ENCODE data around the gene ZDHHC14.

ZDHHC14 gene

GRCh38 chr6:157520596-157521361 lies 139.8 kb downstream of the ZDHHC14 start:
- no peak for DNase-seq

DNA sequence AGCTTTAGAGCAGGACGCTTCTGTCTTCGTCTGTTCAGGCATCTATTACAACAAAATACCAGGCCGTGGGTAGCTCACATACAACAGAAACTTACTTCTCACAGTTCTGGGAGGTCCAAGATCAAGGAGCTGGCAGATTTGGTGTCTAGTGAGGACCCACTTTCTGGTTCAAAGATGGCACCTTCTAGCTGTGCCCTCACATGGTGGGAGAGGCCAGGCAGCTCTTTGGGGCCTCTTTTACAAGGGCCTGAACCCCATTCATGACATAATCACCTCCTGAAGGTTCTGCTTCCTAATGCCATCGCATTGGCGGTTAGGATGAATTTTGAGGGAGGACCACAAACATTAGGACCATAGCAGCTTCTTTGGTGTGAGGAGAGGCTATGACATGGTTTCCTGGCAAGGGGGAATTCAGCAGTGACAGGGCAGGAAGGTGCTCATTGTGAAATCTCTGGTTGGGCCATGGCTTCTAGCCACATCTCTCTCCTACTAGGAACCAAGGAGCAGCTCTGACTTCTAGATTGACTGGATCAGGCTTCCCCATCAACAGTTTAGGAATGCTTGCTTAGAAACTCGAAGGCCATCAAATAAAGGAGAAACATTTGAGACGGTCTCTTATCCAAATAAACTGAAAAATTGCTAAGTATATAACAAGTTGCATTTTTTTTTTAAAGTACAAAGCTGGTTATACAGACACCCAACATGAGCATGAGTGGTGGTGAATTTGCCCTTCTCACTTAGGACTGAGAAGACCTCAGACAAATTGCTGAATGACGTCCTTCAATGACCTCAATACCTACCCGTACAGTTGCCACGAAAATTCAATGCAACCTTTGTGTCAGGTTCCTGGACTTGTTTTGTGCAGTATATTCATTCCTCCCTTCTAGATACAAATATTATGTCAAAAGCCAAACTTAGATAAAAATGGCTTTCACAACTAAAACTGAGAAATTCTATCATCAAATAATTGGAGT lies 140.7 kb downstream of the ZDHHC14 start:
- no peak for DNase-seq

DNA sequence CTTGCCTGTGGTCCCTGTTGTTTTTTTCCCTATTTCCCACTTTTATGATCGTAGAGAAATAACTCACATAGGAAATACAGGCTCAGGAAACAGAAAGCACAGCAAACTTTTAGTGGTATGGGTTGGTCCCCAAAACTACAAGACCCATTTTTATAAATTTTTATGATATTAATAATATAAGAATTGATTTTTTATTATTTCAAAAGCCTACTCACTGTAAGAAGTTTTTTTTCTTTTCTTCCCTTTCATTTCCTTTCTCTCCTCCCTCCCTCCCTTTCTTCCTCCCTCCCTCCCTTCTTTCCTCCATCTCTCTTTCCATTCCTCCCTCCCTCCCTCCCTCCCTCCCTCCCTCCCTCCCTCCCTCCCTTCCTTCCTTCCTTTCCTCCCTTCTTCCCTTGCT lies 141.5 kb downstream of the ZDHHC14 start:
- no peak for DNase-seq

DNA sequence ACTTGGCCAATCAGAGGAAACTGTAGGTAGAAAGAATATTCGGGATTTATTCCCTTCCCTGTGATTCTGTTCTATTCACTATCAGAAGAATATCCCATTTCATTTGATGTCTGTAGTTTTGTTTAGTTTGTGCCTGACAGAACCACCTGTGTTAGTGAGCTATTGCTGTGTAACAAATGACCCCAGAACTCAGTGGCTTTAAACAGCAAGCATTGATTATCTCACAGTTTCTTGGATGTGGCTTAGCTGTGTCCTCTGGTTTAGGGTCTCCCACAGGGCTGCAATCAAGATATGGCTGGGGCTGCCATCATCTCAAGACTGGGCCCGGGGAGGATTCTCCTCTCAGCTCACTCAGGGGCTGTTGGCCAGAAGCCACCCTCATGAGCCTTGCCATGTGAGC lies 143.7 kb downstream of the ZDHHC14 start:
- DNase-seq = no peak

GRCh38 chr6:157525292-157525889 lies 144.4 kb downstream of the ZDHHC14 start:
- DNase-seq = no peak

- no peak for DNase-seq
Observed at GRCh38 chr6:157525918-157526425, 145.0 kb downstream of the ZDHHC14 start.

GRCh38 chr6:157527471-157527907 lies 146.5 kb downstream of the ZDHHC14 start:
- no peak for DNase-seq

DNA sequence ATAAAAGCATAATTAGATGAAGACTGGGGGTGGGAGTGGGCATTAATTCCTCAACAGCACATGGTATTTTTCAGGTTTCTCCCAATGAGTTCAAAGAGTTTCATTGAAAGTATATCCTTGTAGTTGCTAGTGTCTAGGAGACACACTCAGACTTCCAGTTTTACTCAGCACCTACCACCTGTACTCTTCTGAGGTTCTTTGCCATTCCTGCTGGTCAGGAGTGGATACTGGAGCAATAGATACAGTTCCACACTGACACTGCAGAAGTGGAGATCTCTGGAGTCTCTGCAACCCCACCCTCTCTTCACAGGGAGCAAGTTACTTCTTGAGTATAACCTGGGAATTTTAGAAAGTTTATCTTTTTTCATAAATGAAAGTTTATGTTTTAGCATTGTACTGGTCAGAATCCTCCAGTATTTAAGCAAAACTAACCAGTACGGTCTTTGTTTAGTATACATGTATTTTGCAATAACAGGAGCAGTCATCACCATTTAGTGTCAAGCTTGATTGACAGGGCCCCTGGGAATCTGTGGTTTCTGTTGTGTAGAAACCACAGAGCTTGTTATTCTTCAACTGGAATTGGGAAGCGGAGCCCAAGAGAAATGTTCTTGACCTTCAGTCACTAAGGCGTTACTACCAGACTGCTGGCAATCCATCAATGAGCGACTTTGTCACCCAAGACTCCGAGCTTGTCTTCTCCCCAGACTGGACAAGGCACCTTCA lies 148.1 kb downstream of the ZDHHC14 start:
- DNase-seq = no peak

DNA sequence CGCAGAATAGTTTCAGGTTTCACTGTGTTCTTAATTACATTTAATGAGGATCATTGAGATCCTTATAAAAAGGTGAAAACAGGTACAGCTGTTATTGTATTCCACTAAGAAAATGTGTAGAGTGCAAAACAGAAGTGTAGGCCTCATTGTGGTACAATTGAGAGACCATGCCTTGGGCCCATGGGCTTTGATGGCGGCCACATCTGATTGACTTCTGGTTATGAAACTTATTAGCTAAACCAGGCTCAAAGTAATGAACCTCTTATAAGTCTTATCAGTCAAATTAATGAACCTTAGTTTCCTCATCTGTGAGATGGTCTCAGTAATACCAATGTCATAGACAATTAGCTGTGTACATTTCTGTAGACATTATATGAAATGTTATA lies 148.7 kb downstream of the ZDHHC14 start:
- DNase-seq = no peak

- DNase-seq = no peak
Observed at GRCh38 chr6:157530126-157530525, 149.1 kb downstream of the ZDHHC14 start.

GRCh38 chr6:157530724-157531168 lies 149.8 kb downstream of the ZDHHC14 start:
- no peak for DNase-seq

DNA sequence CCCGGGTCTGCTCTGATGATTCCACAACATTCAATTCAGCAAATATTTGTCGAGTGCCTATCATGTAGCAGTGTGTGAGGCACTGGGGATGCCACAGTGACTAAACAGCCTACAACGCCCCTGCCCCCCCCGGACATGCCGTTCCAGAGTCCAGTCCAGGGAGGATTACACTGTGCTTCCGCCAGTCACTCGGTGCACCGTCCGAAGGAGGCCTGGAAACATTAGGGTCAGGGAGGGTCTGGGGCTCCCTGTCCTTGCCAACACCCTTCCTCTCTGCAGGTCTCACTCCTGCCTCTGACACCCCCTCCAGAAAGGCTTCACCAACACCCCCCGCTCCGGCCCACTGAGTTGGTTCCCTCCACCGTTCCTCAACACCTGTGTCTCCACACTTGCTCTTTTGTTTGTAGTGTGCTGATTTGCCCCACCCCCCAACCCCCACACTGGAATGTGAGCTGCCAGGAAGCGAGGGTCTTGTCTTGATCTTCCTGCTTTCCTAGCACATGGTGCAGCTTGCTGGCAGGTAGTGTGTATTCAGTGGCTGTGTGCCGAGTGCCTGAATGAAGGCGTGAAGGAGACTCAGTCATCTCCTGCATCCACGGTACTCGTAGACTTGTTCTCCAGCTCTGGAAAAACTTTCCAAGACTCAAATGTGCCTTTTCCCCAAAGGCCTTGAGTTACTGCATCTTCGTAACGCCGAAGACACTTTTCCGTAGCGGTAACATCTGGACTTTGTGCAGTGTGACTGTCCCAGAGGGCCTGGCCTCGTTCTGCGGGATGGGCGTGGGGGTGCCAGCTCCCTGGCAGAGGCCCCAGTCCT lies 150.4 kb downstream of the ZDHHC14 start:
- DNase-seq = no peak

GRCh38 chr6:157531986-157532365 lies 151.0 kb downstream of the ZDHHC14 start:
- no peak for DNase-seq

- no peak for DNase-seq
Observed at GRCh38 chr6:157533048-157533871, 152.3 kb downstream of the ZDHHC14 start.

- DNase-seq = no peak
Observed at GRCh38 chr6:157534134-157534871, 153.3 kb downstream of the ZDHHC14 start.

GRCh38 chr6:157534977-157535339 lies 154.0 kb downstream of the ZDHHC14 start:
- DNase-seq = no peak

GRCh38 chr6:157535340-157536222 lies 154.6 kb downstream of the ZDHHC14 start:
- no peak for DNase-seq

DNA sequence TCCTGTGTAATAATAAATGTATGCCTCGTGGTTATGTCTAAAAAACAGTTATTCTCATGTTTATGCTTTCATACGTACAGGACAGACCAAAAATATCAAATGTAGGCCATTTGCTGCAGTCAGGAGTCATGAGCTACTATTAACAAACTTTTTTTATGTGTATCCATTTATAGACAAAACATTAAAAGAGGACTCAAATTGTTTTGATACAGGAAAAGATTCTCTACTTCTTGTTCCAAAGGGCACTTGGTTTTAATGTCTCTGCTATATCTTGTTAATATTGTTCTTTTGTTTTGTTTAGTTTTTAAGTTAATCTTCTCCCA lies 155.2 kb downstream of the ZDHHC14 start:
- DNase-seq = no peak

GRCh38 chr6:157537556-157537955 lies 156.6 kb downstream of the ZDHHC14 start:
- DNase-seq = no peak
